ENCODE measurements around the gene C11orf58. TPM values are rescaled to one million over a fixed set of nuclear protein-coding genes. Genes with fewer than 3 reads are reported as not detected.

The C11orf58 gene
- total and polyA plus RNA-seq, 2 experiments from 2014 or later, result 164 to 280 TPM

DNA sequence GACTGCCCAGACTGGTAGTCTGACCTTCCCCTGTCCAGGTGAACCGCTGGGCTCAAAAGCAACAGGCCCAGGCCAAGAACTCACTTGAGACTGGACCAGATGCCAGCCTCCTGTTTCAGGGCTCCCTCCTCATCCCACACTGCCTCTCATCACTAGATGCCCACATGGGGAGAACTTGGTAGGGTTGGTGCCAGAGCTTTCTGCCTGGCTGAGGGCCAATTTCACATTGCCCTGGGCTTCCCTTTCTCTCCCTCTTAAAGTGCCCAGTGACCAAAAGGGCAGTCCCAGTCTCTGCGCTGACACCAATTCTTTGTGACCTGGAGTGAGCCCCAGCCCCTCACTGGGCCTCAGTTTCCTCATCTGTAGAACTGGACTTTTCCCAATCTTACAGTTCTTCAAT is 41.7 kb downstream of the C11orf58 start (continued):
- TF ChIP-seq, protein P1, sequence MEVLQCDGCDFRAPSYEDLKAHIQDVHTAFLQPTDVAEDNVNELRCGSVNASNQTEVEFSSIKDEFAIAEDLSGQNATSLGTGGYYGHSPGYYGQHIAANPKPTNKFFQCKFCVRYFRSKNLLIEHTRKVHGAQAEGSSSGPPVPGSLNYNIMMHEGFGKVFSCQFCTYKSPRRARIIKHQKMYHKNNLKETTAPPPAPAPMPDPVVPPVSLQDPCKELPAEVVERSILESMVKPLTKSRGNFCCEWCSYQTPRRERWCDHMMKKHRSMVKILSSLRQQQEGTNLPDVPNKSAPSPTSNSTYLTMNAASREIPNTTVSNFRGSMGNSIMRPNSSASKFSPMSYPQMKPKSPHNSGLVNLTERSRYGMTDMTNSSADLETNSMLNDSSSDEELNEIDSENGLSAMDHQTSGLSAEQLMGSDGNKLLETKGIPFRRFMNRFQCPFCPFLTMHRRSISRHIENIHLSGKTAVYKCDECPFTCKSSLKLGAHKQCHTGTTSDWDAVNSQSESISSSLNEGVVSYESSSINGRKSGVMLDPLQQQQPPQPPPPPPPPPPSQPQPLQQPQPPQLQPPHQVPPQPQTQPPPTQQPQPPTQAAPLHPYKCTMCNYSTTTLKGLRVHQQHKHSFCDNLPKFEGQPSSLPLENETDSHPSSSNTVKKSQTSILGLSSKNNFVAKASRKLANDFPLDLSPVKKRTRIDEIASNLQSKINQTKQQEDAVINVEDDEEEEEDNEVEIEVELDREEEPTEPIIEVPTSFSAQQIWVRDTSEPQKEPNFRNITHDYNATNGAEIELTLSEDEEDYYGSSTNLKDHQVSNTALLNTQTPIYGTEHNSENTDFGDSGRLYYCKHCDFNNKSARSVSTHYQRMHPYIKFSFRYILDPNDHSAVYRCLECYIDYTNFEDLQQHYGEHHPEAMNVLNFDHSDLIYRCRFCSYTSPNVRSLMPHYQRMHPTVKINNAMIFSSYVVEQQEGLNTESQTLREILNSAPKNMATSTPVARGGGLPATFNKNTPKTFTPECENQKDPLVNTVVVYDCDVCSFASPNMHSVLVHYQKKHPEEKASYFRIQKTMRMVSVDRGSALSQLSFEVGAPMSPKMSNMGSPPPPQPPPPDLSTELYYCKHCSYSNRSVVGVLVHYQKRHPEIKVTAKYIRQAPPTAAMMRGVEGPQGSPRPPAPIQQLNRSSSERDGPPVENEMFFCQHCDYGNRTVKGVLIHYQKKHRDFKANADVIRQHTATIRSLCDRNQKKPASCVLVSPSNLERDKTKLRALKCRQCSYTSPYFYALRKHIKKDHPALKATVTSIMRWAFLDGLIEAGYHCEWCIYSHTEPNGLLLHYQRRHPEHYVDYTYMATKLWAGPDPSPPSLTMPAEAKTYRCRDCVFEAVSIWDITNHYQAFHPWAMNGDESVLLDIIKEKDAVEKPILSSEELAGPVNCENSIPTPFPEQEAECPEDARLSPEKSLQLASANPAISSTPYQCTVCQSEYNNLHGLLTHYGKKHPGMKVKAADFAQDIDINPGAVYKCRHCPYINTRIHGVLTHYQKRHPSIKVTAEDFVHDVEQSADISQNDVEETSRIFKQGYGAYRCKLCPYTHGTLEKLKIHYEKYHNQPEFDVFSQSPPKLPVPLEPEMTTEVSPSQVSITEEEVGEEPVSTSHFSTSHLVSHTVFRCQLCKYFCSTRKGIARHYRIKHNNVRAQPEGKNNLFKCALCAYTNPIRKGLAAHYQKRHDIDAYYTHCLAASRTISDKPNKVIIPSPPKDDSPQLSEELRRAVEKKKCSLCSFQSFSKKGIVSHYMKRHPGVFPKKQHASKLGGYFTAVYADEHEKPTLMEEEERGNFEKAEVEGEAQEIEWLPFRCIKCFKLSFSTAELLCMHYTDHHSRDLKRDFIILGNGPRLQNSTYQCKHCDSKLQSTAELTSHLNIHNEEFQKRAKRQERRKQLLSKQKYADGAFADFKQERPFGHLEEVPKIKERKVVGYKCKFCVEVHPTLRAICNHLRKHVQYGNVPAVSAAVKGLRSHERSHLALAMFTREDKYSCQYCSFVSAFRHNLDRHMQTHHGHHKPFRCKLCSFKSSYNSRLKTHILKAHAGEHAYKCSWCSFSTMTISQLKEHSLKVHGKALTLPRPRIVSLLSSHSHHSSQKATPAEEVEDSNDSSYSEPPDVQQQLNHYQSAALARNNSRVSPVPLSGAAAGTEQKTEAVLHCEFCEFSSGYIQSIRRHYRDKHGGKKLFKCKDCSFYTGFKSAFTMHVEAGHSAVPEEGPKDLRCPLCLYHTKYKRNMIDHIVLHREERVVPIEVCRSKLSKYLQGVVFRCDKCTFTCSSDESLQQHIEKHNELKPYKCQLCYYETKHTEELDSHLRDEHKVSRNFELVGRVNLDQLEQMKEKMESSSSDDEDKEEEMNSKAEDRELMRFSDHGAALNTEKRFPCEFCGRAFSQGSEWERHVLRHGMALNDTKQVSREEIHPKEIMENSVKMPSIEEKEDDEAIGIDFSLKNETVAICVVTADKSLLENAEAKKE (CRISPR knock-in tag; IDR thresholded peaks at IDR 0.05), result no peak
- TF ChIP-seq, protein P2, sequence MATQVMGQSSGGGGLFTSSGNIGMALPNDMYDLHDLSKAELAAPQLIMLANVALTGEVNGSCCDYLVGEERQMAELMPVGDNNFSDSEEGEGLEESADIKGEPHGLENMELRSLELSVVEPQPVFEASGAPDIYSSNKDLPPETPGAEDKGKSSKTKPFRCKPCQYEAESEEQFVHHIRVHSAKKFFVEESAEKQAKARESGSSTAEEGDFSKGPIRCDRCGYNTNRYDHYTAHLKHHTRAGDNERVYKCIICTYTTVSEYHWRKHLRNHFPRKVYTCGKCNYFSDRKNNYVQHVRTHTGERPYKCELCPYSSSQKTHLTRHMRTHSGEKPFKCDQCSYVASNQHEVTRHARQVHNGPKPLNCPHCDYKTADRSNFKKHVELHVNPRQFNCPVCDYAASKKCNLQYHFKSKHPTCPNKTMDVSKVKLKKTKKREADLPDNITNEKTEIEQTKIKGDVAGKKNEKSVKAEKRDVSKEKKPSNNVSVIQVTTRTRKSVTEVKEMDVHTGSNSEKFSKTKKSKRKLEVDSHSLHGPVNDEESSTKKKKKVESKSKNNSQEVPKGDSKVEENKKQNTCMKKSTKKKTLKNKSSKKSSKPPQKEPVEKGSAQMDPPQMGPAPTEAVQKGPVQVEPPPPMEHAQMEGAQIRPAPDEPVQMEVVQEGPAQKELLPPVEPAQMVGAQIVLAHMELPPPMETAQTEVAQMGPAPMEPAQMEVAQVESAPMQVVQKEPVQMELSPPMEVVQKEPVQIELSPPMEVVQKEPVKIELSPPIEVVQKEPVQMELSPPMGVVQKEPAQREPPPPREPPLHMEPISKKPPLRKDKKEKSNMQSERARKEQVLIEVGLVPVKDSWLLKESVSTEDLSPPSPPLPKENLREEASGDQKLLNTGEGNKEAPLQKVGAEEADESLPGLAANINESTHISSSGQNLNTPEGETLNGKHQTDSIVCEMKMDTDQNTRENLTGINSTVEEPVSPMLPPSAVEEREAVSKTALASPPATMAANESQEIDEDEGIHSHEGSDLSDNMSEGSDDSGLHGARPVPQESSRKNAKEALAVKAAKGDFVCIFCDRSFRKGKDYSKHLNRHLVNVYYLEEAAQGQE (IDR thresholded peaks at IDR 0.05; ENCODE audit: unreplicated experiment), result no peak
- TF ChIP-seq EZH2 (IDR thresholded peaks at IDR 0.05; ENCODE audit: low read depth, unreplicated experiment) (no peak), STAT1 (IDR thresholded peaks at IDR 0.05; ENCODE audit: unreplicated experiment) (no peak), EZH2phosphoT487 (IDR thresholded peaks at IDR 0.05; ENCODE audit: unreplicated experiment) (no peak), ZNF331 (CRISPR knock-in tag; IDR thresholded peaks at IDR 0.05; ENCODE audit: low read depth) (no peak)

Measured in GM23338 (cell line).